Panc1 (cell line): ENCODE results near the gene PRR35.

Experiments
- SIN3A ChIP-seq: IDR thresholded peaks from 2 replicates; pipeline ENCODE4 v1.6.1; 2012; ENCODE audit warnings: low read depth, mild to moderate bottlenecking, low read length, moderate library complexity, borderline replicate concordance; ENCODE audit not compliant: insufficient read depth
- TCF7L2 ChIP-seq: IDR thresholded peaks from 2 replicates; pipeline ENCODE4 v1.6.1; 2011; ENCODE audit warnings: mild to moderate bottlenecking, low read depth, low read length, inconsistent platforms
- TF ChIP-seq, protein P1 (sequence below): fragments of 450-650 bp; IDR thresholded peaks from 2 replicates; pipeline ENCODE4 v1.5.1; 2017; ENCODE audit warnings: mild to moderate bottlenecking

DNA sequence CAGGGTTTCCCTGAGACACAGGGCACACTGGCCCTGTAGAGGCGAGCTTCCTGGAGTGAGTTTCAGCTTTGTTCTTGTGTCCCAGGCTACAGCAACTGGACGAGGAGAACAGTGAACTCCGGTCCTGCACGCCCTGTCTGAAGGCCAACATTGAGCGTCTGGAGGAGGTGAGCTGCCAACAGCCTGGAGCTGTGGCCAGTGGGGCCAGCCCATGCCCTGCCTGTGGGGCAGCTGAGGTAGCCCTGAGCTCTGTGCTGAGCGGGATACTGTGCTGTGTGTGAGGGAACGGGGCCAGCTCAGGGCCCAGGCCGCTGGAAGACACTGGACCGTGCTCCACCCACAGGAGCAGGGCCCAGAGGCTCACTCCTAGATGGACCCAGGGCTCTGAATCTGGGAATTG, 41.3 kb upstream of the PRR35 start:
- TF ChIP-seq, protein P1, sequence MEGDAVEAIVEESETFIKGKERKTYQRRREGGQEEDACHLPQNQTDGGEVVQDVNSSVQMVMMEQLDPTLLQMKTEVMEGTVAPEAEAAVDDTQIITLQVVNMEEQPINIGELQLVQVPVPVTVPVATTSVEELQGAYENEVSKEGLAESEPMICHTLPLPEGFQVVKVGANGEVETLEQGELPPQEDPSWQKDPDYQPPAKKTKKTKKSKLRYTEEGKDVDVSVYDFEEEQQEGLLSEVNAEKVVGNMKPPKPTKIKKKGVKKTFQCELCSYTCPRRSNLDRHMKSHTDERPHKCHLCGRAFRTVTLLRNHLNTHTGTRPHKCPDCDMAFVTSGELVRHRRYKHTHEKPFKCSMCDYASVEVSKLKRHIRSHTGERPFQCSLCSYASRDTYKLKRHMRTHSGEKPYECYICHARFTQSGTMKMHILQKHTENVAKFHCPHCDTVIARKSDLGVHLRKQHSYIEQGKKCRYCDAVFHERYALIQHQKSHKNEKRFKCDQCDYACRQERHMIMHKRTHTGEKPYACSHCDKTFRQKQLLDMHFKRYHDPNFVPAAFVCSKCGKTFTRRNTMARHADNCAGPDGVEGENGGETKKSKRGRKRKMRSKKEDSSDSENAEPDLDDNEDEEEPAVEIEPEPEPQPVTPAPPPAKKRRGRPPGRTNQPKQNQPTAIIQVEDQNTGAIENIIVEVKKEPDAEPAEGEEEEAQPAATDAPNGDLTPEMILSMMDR, result no peak
- TF ChIP-seq SIN3A (no peak), TCF7L2 (no peak)
